D341Med (cell line): ENCODE results near the gene ABHD17B.
A peak's percentile ranks its signal among the peaks of the same experiment; 100 is the strongest.
"Not testable (repeated sequence)": the region's sequence is repeated elsewhere in the genome, so short reads cannot be mapped to it uniquely, and the experiment has no call there.

Experiments used
- DNase-seq: peaks from one replicate; pipeline ENCODE4 v3.0.0; 2012; ENCODE audit warnings: low spot score

Gene ABHD17B

DNA sequence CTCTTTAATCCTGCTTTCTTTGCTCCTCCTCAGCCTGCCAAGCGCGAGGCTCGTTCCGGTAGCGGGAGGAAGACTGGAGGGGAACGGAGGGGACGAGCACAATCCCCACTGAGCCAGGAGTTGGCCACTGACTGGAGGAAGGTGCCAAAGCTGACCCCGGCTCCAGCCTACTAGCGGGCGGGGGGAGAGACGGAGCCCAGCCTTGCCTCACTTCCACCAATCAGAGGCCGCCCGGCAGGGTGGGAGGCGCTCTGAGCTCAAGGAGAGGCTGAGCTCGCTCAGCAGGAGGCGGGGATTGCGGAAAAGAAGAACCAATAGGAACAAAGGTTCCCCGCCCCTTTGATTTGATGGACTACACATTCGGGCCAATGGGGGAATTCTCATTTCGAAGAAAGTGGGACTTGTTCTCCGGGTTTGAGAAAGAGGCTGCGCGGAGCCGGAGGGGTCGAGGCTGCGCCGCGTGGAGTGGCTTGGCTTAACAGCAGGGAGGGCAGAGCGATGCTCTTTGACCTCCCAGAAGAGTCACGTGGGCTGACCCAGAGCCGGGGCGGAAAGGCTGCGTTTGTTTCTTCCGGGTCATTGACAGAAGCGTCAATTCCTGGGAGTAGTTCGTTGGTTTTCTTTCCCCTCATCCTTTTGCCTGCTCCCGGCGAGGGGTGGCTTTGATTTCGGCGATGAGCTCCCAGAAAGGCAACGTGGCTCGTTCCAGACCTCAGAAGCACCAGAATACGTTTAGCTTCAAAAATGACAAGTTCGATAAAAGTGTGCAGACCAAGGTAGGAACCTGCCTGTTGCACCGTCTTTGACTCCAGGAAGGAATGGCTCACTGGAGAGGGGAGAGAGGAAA is at the start of gene ABHD17B, which contains the start of gene C9orf85:
TSS of gene ABHD17B (minus strand) at position 133 of the 847 bp plus-strand sequence. CDS start 36,113 bp downstream, outside the sequence.
TSS of gene C9orf85 (plus strand) at position 579 of the 847 bp plus-strand sequence. CDS start at position 675, 96 bp downstream.
- peak; percentile 95 for DNase-seq

DNA sequence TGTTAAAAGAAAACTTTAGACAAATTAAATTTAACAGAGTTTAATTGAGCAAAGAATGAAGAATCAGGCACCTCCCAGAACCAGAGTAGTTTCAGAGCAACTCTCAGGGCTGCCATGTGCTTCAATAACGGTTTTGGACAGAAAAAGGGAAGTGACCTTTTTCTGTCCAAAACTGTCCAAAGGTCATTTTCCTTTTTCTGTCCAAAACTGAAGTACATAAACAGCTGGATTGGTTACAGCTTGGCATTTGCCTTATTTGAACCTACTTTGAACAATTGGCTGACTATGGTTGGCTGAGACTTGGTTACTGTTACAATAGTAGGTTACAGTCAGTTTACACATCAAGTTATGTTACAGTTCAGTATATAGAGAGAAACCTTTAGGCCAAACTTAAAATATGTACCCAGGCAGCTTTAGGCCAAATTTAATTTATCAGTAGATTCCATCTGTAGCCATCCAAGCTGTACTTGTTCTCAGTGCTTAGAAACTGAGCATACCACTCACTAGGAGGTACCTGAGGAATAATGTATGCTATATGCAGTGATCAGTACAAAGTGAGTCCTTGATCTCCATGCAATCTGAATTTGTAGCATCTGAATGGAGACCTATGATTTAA is 44.4 kb upstream of the ABHD17B start:
- DNase-seq, result no peak

DNA sequence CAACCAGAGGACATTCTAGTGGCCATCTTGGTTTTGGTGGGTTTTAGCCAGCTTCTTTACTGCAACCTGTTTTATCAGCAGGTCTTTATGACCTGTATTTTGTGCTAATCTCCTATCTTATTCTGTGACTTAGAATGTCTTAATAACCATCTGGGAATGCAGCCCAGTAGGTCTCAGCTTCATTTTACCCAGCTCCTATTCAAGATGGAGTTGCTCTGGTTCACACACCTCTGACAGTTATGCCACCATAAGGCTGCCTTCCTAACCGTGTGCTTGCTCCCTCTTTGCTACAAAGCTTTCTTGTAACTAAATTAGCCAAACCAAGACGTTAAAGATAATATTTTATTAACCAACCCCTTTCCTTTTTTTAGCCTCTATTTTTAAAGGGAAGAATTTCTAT is 43.7 kb upstream of the ABHD17B start:
- not testable (repeated sequence) for DNase-seq

GRCh38 chr9:71944754-71945375 is 33.9 kb upstream of the ABHD17B start:
- no peak for DNase-seq

DNA sequence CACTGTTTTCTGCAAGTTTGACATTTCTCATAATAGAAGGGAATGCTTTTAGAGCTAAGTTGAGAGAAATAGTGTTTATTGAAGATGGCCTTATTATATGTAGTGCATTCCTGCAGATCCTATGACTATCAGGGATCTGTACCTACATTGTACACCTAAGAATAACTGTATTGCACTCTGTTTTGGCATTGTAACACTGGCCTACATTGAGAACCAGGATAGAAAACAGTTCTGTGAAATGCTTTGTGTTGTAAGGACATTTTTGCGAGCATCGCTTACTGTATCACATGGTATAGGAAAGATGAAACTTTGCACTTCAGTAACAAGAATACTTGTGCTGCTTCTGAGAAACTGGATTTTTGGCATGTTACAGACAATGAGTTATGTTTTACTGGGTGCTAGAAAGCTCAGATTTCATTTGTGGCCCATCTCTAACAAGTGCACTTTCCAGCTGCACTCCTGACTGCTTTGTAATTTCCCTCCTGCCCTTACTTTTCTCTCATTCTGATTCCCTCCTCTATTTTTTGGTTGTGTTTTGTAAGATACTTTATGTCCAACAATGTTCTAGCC is 31.1 kb upstream of the ABHD17B start:
- no peak for DNase-seq

DNA sequence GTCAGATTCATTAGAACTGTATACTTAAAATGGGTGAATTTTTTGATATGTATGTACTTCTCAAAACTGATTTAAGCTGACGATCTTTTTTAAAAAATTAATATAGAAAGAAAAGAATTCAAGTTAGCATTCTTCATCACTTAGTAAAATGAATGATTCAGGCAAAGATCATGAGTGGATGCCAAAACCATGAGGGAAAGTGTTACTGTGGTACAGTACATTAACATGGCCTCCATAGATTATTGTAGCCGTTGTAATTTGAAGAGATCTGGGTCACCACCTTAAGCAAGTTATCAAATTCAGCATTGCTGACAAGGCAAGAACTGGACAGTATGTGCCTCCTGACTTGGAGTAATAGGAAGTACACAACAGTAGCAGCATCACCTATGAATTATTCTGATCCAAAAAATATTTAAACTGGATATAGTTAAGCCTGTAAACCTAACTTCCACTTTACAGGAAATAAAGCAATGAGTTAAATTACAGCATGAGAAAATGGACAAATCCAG is 30.1 kb upstream of the ABHD17B start:
- no peak for DNase-seq

- DNase-seq, result no peak
These were observed 26.9 kb upstream of the ABHD17B start for GRCh38 chr9:71937898-71938297.

DNA sequence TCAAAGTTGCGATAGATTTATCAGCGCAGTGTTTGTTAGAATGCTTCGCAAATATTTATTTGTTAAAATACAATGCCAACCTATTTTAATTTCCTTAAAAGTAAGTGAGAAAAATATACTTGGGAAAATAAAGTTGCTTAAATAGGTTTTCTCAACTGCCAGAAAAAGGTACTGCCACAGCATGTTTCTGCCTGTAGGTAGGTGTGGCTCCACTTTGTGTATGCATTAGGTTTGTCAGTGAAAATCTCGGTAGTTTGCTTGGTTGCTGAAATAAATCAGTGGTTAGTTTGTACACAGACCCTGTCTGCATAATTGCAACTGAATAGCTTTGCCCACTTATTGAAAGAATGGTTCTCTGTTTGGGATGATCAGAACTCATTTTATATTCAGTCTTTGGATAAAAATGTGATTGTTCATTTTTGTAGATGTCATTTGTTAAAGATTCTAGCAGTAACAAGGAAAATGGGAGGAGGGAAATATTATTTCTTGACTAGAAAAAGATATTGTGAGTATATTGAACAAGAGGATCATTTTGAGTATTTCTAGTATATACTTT is 26.2 kb upstream of the ABHD17B start:
- DNase-seq, result no peak

- no peak for DNase-seq
These were observed 25.1 kb upstream of the ABHD17B start for GRCh38 chr9:71936066-71936465.

GRCh38 chr9:71931166-71931565 is 20.2 kb upstream of the ABHD17B start:
- DNase-seq, result no peak

GRCh38 chr9:71929791-71930440 is 18.9 kb upstream of the ABHD17B start:
- no peak for DNase-seq

DNA sequence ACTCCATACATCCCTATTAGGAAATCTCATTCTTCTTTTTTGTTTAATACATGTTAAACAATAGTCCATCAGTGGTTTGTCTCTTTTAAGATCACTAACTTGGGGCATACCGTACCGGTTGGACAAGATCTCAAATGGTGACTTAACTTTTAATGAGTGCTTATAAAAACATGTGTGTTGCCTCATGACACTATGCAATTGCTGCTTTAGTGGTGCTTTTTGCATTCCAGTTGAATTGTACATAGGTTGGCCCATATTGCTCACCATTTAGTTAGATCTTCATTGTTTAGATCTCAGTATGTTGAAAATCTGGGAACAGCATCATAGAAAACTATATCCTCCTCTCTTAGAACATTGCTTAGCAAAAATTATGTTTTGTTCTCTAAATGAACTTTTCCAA is 18.2 kb upstream of the ABHD17B start:
- no peak for DNase-seq

- no peak for DNase-seq
These were observed 17.8 kb upstream of the ABHD17B start for GRCh38 chr9:71928806-71929205.

DNA sequence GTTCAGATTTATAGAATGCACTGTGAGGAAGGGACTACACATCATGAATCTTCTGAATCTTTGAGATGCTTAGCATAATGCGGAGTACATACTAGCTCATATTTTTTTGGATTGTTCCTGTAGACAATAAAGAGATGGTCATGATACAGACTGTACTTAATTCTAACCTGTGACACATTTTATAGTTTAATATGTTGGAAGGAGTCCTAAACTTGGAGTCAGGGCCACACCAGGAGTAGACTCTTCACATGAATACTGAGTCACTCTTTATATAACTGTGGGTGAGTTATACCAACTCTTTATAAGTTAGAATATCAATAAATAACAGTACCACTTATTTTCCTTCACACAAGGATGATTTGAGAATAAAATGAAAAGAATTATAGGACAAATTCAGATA is 17.4 kb upstream of the ABHD17B start:
- no peak for DNase-seq

DNA sequence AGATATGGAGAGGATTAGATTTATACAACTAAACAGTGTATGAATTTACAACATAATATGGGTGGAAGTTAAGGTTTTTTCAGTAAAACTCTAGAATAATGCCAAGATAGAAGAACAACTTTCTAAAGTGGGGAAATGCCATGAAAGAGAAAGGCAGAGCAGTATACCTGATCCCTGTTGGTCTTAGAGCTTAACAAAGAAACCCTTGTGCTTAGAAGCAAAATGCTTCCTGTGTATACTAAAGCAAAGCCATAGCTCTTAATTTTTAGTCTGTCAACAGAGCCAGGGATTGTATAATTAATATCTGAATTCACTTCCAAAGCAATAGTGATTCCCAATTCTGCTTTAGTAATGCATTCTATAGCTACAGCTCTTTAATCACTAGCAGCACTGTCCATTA is 14.8 kb upstream of the ABHD17B start:
- no peak for DNase-seq

DNA sequence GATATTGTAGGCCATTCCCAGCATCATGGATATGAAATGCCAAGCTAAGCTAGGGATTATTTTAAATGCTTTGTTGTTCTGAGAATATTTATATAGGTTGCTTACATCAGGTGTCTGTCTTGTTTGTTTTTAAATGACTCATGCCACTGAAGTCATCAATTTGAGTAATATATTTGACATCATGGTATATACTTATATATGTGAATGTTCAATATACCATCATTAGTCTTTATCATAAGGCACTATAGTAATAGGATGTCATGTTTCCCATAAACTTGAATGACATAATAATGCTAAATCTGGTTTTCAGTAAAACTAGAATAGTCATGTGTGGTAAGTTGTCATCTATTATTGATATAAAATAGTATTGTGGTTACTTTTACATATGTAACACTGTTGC is 13.6 kb upstream of the ABHD17B start:
- DNase-seq, result no peak

DNA sequence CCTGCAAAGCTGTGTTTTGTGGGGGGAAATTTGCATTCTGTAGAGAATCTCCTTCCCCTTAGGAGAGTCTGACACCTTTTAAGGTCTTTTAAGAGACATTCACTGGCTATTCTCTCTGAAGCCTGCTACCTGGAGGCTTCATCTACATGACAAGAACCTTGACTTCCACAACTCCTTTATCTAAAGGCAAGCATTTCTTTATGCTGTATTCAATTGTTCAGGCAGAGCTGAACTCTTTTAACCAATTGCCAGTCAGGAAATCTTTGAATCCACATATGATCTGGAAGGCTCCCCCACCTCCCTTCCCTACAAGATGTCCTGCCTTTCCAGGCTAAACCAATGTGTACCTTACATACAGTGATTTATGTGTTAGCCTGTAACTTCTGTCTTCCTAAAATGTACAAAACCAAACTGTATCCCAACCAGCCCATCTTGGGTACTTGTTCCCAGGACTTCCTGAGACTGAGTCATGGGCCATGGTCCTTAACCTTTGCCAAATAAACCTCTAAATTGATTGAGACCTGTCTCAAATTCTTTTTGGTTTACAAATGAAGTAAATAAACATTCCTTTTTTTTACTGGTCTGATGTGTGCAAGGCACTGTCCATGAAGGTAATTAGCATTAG is 10.3 kb upstream of the ABHD17B start:
- no peak for DNase-seq

DNA sequence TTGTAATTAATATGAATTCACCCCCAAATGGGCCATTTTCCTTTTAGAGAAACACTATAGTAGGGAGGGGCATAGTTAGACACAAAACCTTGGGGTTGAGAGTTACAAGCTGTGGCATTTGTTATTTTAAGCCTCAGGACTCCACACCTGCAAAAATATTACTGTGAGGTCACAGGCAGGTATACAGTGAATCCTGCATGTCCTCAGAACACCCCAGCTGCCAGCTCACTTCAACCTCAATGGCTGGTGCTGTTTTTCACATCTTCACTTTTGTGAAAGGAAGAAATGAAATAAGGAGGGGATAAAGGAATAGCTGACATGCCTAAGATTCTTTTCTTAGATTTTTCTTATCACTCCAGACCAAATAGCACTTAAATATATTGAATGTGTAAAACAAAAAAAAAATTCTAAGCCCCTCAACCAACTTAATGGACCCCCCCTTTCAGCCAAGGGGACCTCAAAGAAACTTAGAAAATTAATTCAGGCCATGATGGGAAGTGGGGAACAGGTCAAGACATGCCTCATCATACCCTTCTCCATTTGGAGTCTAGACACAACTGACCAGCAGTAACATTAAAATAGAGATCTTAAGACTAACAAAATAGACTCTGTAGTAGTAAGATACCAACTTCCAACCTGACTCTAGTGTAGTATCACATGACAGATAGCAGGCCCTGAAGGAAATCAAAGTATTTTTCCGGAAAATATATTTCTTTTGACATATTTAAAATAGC is 9.6 kb upstream of the ABHD17B start:
- DNase-seq, result no peak

GRCh38 chr9:71918419-71918818 is 7.4 kb upstream of the ABHD17B start:
- DNase-seq, result no peak

DNA sequence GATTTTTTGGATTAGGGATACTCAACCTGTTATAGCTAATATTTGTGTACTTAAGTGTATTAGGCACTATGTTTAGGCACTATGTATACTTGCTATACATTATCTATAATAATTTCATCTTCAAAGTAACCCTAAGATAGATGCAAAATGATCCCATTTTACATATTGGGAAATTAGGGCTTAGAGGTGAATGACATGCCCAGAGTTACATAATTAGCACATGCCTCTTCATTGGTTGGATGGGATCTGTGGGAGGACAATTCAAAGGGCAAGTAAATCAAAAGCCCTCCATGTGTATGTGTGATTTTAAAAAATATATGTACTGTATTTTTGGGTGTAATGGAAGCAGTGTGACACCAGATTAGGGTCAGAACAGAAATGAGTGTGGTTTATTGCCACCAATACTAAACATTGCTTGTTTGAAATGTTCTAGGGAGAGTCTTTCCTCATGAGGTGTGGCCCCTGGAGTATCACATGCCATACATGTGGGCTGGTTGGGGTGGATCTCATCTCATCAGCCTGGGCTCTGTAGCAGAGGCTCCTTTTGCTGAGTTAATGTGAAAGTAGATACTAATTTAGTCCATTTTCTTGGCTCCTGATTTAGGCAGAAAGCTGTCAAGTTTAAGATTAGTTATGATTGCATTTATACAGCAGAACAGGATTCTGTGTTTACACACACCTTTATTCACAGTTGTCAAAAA is 6.0 kb upstream of the ABHD17B start:
- no peak for DNase-seq
